ENCODE measurements around the gene FOXP4.

The FOXP4 gene

DNA sequence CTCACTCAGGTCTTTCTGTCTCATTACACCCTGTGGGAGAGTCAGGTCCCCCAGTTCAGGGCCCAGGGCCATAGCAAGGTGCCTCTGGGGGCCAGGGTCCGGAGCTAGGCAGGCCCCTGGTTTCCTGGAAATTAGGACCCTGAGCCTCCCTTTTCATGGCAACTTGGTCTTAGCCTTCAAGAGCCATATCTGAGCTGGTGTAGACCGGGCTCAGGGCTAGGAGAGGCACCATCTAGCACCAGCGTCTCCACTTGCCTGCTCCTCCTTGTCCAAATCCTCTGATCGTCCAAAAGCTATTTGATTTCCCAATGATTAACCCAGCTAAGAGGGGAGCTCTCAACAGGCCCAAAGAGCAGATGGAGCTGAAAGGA lies 97.7 kb downstream of the FOXP4 start:
- Histone ChIP-seq H3K4me3 (ENCODE audit: low read length) (no peak overlapping the region), H3K36me3 (ENCODE audit: control insufficient read depth, insufficient read depth, low read length) (peaks cover 12% of the 10 kb centered on the region), H3K27ac (ENCODE audit: low read length) (no peak overlapping the region), H3K27me3 (ENCODE audit: control insufficient read depth, insufficient read depth, low read length) (no peaks in the 10 kb centered on the region), H3K9me3 (ENCODE audit: control insufficient read depth, insufficient read depth, low read length) (no peaks in the 10 kb centered on the region), H3K4me1 (ENCODE audit: control insufficient read depth, insufficient read depth, low read length) (peaks cover 15% of the 10 kb centered on the region)
- no peak for DNase-seq (ENCODE audit: low read depth, low spot score)
- no CpG with 5 or more reads among the region's 4 CpGs for WGBS (ENCODE audit: insufficient coverage, insufficient read length)

GRCh38 chr6:41644297-41644879 lies 98.2 kb downstream of the FOXP4 start:
- Histone ChIP-seq H3K27me3 (ENCODE audit: control insufficient read depth, insufficient read depth, low read length) (no peaks in the 10 kb centered on the region), H3K27ac (ENCODE audit: low read length) (no peak overlapping the region), H3K4me1 (ENCODE audit: control insufficient read depth, insufficient read depth, low read length) (peaks cover 15% of the 10 kb centered on the region), H3K36me3 (ENCODE audit: control insufficient read depth, insufficient read depth, low read length) (peaks cover 16% of the 10 kb centered on the region), H3K9me3 (ENCODE audit: control insufficient read depth, insufficient read depth, low read length) (no peaks in the 10 kb centered on the region), H3K4me3 (ENCODE audit: low read length) (no peak overlapping the region)
- DNase-seq (ENCODE audit: low read depth, low spot score), result no peak
- no CpG with 5 or more reads among the region's 4 CpGs for WGBS (ENCODE audit: insufficient coverage, insufficient read length)

- no peak overlapping the region for H3K4me3 ChIP-seq (ENCODE audit: low read length)
- H3K4me1 ChIP-seq (ENCODE audit: control insufficient read depth, insufficient read depth, low read length), result peaks cover 10% of the 10 kb centered on the region
- no peak for DNase-seq (ENCODE audit: low read depth, low spot score)
- peaks cover 16% of the 10 kb centered on the region for H3K36me3 ChIP-seq (ENCODE audit: control insufficient read depth, insufficient read depth, low read length)
- WGBS (ENCODE audit: insufficient coverage, insufficient read length), result no CpG with 5 or more reads among the region's 12 CpGs
- no peak overlapping the region for H3K27ac ChIP-seq (ENCODE audit: low read length)
- no peaks in the 10 kb centered on the region for H3K9me3 ChIP-seq (ENCODE audit: control insufficient read depth, insufficient read depth, low read length)
- no peaks in the 10 kb centered on the region for H3K27me3 ChIP-seq (ENCODE audit: control insufficient read depth, insufficient read depth, low read length)
Measured at GRCh38 chr6:41645007-41645618, 98.9 kb downstream of the FOXP4 start.

DNA sequence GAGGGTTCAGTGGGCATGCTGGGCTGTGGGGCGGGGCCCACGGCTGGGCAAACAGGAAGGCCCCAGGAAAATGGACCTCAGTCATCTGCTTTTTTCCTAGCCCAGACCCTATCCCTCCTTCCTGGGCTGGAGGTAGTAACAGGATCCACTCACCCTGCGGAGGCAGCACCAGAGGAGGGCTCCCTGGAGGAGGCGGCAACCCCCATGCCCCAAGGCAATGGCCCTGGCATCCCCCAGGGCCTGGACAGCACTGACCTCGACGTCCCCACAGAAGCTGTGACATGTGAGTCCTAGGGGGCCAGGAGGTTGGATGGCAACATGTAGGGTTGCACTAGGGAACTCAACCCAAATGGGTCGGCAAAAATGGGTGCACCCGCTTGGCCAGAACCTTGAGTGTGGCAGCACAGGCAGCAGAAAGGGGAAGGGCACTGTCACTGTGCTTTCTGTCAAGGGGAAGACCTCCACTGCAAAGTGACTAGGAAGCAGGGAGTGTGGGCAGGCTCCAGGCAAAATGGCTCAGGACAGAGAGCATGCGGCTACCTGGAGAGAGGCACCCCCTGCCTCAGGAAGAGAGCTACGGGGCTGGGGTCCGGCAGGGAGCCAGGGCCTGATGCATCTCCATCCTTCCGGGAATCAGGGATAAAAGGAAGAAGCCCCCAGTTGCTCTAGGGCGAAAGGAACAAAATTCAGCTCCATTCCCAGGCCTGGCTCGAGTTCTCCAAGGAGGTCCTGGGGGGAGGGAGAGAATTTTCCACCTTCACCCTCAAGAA lies 100.0 kb downstream of the FOXP4 start:
- Histone ChIP-seq H3K9me3 (ENCODE audit: control insufficient read depth, insufficient read depth, low read length) (no peaks in the 10 kb centered on the region), H3K36me3 (ENCODE audit: control insufficient read depth, insufficient read depth, low read length) (peaks cover 20% of the 10 kb centered on the region), H3K27me3 (ENCODE audit: control insufficient read depth, insufficient read depth, low read length) (no peaks in the 10 kb centered on the region), H3K27ac (ENCODE audit: low read length) (no peak overlapping the region), H3K4me1 (ENCODE audit: control insufficient read depth, insufficient read depth, low read length) (peaks cover 5% of the 10 kb centered on the region), H3K4me3 (ENCODE audit: low read length) (no peak overlapping the region)
- no CpG with 5 or more reads among the region's 14 CpGs for WGBS (ENCODE audit: insufficient coverage, insufficient read length)
- no peak for DNase-seq (ENCODE audit: low read depth, low spot score)

DNA sequence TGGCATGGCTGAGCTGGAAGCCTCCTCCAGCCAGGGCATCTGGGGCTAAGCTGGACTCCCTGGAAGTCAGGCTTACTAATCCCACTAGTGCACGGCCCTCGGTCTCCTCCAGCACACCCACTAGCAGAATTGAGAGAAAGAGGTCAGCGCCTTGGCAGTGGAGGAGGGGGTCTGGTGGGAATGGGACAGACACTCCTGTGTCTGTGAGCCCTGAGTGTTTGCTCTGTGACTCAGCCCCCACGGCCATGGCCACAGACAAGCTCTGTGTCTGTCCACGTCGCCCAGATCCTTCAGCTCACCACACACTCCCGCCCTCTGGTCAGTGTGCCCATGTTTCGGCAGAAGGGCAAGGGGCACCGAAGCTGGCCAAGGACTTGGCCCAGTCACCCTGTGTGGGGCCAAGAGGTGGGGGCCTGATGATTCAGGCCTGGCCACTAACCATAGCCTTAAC lies 100.9 kb downstream of the FOXP4 start:
- Histone ChIP-seq H3K4me3 (ENCODE audit: low read length) (no peak overlapping the region), H3K27me3 (ENCODE audit: control insufficient read depth, insufficient read depth, low read length) (no peaks in the 10 kb centered on the region), H3K9me3 (ENCODE audit: control insufficient read depth, insufficient read depth, low read length) (no peaks in the 10 kb centered on the region), H3K36me3 (ENCODE audit: control insufficient read depth, insufficient read depth, low read length) (peaks cover 27% of the 10 kb centered on the region), H3K4me1 (ENCODE audit: control insufficient read depth, insufficient read depth, low read length) (peaks cover 5% of the 10 kb centered on the region), H3K27ac (ENCODE audit: low read length) (no peak overlapping the region)
- DNase-seq (ENCODE audit: low read depth, low spot score), result no peak
- WGBS (ENCODE audit: insufficient coverage, insufficient read length), result no CpG with 5 or more reads among the region's 9 CpGs

- H3K4me3 ChIP-seq (ENCODE audit: low read length), result no peak overlapping the region
- no CpG with 5 or more reads among the region's 7 CpGs for WGBS (ENCODE audit: insufficient coverage, insufficient read length)
- DNase-seq (ENCODE audit: low read depth, low spot score), result no peak
- H3K27me3 ChIP-seq (ENCODE audit: control insufficient read depth, insufficient read depth, low read length), result no peaks in the 10 kb centered on the region
- H3K27ac ChIP-seq (ENCODE audit: low read length), result no peak overlapping the region
- peaks cover 5% of the 10 kb centered on the region for H3K4me1 ChIP-seq (ENCODE audit: control insufficient read depth, insufficient read depth, low read length)
- H3K9me3 ChIP-seq (ENCODE audit: control insufficient read depth, insufficient read depth, low read length), result no peaks in the 10 kb centered on the region
- H3K36me3 ChIP-seq (ENCODE audit: control insufficient read depth, insufficient read depth, low read length), result peaks cover 32% of the 10 kb centered on the region
Measured at GRCh38 chr6:41648070-41648585, 101.9 kb downstream of the FOXP4 start.

DNA sequence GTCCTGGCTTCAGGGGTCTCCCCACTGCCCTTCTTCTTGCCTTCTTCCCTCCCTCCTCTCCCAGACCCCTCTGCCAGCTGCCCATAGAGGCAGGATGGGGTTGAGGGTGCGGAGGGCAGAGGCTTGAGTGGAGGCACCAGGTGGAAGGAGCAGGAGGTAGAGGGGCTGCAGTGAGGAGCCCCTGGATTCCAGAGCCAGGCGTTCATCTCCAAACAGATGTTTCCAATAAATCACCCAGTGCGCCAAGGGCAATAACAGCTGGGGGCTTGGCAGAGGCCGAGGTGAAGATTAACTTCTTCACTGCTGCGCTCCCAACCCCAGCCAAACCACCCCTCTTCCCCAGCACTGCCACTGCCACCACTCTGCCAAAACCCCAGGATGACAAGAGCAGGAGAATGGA lies 102.7 kb downstream of the FOXP4 start:
- no peak overlapping the region; the same call in 1 of the 2 replicates for H3K4me3 ChIP-seq (ENCODE audit: low read length)
- no peaks in the 10 kb centered on the region for H3K9me3 ChIP-seq (ENCODE audit: control insufficient read depth, insufficient read depth, low read length)
- H3K4me1 ChIP-seq (ENCODE audit: control insufficient read depth, insufficient read depth, low read length), result peaks cover 2% of the 10 kb centered on the region
- no peak overlapping the region for H3K27ac ChIP-seq (ENCODE audit: low read length)
- peaks cover 35% of the 10 kb centered on the region for H3K36me3 ChIP-seq (ENCODE audit: control insufficient read depth, insufficient read depth, low read length)
- H3K27me3 ChIP-seq (ENCODE audit: control insufficient read depth, insufficient read depth, low read length), result no peaks in the 10 kb centered on the region
- no peak for DNase-seq (ENCODE audit: low read depth, low spot score)
- WGBS (ENCODE audit: insufficient coverage, insufficient read length), result no CpG with 5 or more reads among the region's 5 CpGs

DNA sequence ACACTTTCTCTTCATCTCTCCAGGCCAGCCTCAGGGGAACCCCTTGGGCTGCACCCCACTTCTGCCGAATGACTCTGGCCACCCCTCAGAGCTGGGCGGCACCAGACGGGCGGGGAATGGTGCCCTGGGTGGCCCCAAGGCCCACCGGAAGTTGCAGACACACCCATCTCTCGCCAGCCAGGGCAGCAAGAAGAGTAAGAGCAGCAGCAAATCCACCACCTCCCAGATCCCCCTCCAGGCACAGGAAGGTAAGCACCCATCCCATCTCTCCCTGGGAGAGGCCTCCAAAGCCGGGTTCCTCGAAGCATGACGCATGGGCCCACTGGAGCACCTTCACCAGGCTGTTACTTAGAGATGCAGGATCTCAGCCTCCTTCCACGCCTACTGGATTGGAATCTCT lies 103.4 kb downstream of the FOXP4 start:
- Histone ChIP-seq H3K27me3 (ENCODE audit: control insufficient read depth, insufficient read depth, low read length) (no peaks in the 10 kb centered on the region), H3K27ac (ENCODE audit: low read length) (no peak overlapping the region), H3K4me1 (ENCODE audit: control insufficient read depth, insufficient read depth, low read length) (no peaks in the 10 kb centered on the region), H3K4me3 (ENCODE audit: low read length) (no peak overlapping the region), H3K36me3 (ENCODE audit: control insufficient read depth, insufficient read depth, low read length) (peaks cover 35% of the 10 kb centered on the region), H3K9me3 (ENCODE audit: control insufficient read depth, insufficient read depth, low read length) (no peaks in the 10 kb centered on the region)
- DNase-seq (ENCODE audit: low read depth, low spot score), result no peak
- no CpG with 5 or more reads among the region's 10 CpGs for WGBS (ENCODE audit: insufficient coverage, insufficient read length)

DNA sequence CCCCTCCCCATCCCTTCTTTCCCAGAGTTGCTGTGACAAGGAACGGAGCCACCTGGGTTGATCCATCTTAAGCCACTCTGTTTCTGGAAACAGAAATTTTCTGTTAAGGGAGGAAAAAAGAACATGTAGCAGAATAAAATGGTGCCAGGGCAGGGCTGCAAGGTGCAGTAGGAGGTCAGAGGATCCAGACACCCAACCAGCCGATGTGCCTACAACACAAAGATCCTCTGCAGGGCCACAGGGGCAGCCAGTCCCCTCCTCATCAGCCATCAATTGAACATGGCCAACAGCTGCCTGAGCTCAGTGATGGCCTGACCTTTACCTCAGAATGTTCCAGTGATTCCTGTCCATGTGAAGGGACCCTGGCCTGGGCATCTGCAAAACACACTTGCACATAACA lies 103.9 kb downstream of the FOXP4 start:
- Histone ChIP-seq H3K4me1 (ENCODE audit: control insufficient read depth, insufficient read depth, low read length) (no peaks in the 10 kb centered on the region), H3K9me3 (ENCODE audit: control insufficient read depth, insufficient read depth, low read length) (no peaks in the 10 kb centered on the region), H3K4me3 (ENCODE audit: low read length) (no peak overlapping the region), H3K27me3 (ENCODE audit: control insufficient read depth, insufficient read depth, low read length) (no peaks in the 10 kb centered on the region), H3K36me3 (ENCODE audit: control insufficient read depth, insufficient read depth, low read length) (peaks cover 35% of the 10 kb centered on the region), H3K27ac (ENCODE audit: low read length) (no peak overlapping the region)
- no peak for DNase-seq (ENCODE audit: low read depth, low spot score)
- no CpG with 5 or more reads among the region's 2 CpGs for WGBS (ENCODE audit: insufficient coverage, insufficient read length)

DNA sequence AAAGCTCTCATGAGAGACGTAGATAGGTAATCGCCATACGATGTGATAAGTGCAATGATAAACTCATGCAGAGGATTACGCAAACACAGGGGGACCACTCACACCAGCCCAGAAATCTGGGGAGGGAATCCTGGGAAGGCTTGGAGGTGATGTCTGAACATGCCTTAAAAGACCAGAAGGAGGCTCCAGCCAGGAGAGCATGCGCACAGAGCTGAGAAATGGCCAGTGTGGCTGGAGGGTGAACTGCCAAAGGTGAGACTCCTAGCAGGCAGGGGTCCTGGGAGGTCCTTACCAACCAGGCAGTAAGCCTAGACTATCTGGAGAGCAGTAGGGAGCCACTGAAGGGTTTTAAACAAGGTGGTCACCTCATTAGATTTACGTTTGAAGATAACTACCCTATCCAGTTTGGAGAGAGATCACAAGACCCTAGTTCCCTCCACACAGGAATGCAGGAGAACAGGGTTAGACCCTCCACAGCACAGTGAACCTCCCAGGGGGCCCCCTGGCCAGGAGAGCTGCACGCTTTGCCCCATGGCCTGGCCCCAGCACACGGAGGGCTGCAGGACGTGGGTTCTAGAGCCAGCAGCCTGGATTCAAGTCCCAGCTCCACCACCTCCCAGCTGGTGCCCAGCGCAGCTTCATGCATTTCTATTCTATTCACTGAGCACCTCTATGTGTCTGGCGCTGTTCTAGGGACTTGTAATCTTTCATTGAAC lies 105.2 kb downstream of the FOXP4 start:
- Histone ChIP-seq H3K4me3 (ENCODE audit: low read length) (no peak overlapping the region), H3K4me1 (ENCODE audit: control insufficient read depth, insufficient read depth, low read length) (no peaks in the 10 kb centered on the region), H3K9me3 (ENCODE audit: control insufficient read depth, insufficient read depth, low read length) (no peaks in the 10 kb centered on the region), H3K27ac (ENCODE audit: low read length) (no peak overlapping the region), H3K36me3 (ENCODE audit: control insufficient read depth, insufficient read depth, low read length) (peaks cover 31% of the 10 kb centered on the region), H3K27me3 (ENCODE audit: control insufficient read depth, insufficient read depth, low read length) (no peaks in the 10 kb centered on the region)
- no peak for DNase-seq (ENCODE audit: low read depth, low spot score)
- WGBS (ENCODE audit: insufficient coverage, insufficient read length), result no CpG with 5 or more reads among the region's 11 CpGs

Data from iPS DF 6.9 (cell line).